Measurements from ENCODE around the gene AHCY. TPM values are rescaled to one million over a fixed set of nuclear protein-coding genes. Genes with fewer than 3 reads are reported as not detected.
"Not testable (repeated sequence)": the region's sequence is repeated elsewhere in the genome, so short reads cannot be mapped to it uniquely, and the experiment has no call there.

AHCY gene
- total and polyA plus RNA-seq, 8 donors: 32.7 to 126 (median 90.9) TPM

DNA sequence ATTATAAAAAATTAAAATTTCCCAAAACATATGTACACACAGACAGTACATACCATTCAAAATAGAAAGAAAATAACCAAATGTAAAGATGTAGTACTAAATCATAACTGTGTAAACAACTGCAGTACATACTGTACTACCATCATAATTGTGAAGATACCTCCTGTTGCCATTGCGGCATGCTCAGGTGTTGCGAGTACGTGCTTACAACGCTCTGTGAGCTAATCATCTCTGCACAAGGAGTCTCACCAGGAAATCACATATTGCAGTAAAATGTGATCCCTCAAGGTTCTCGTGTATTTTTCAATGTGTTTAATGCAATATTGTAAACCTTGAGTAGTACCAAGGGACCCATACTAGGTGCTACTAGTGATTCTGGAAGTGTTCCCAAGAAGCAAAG, 39.0 kb downstream of the AHCY start:
- no peak for DNase-seq
- H3K9me3 ChIP-seq: no peaks in the 10 kb centered on the region
- H3K36me3 ChIP-seq: no peaks in the 10 kb centered on the region
- H3K27me3 ChIP-seq: no peaks in the 10 kb centered on the region
- intact Hi-C loops (cut with DNase I; ENCODE audit: low total_unique reads): no loop called here
- 89 to 96% (median 95%) methylated on average over 5 of the region's 5 CpGs for WGBS, 5 donors
- H3K4me3 ChIP-seq: no peak overlapping the region
- peaks cover 0 to 17% (median 11%) of the 10 kb centered on the region in 4 donors for H3K4me1 ChIP-seq
- TF ChIP-seq, protein P1, sequence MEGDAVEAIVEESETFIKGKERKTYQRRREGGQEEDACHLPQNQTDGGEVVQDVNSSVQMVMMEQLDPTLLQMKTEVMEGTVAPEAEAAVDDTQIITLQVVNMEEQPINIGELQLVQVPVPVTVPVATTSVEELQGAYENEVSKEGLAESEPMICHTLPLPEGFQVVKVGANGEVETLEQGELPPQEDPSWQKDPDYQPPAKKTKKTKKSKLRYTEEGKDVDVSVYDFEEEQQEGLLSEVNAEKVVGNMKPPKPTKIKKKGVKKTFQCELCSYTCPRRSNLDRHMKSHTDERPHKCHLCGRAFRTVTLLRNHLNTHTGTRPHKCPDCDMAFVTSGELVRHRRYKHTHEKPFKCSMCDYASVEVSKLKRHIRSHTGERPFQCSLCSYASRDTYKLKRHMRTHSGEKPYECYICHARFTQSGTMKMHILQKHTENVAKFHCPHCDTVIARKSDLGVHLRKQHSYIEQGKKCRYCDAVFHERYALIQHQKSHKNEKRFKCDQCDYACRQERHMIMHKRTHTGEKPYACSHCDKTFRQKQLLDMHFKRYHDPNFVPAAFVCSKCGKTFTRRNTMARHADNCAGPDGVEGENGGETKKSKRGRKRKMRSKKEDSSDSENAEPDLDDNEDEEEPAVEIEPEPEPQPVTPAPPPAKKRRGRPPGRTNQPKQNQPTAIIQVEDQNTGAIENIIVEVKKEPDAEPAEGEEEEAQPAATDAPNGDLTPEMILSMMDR (IDR thresholded peaks at IDR 0.05): no peak
- TF ChIP-seq POLR2A (IDR thresholded peaks at IDR 0.05) (no peak), EP300 (IDR thresholded peaks at IDR 0.05) (no peak)
- no peak overlapping the region for H3K27ac ChIP-seq

DNA sequence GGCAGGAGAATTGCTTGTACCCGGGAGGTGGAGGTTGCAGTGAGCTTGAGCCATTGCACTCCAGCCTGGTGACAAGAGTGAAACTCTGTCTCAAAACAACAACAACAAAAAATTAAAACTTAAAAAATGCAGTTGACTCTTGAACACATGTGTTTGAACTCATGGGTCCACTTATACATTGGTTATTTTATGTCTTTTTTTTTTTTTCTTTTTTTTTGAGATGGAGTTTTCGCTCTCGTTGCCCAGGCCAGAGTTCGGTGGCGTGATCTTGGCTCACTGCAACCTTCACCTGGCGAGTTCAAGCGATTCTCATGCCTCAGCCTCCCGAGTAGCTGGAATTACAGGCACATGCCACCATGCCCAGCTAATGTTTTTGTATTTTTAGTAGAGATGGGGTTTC, 39.7 kb downstream of the AHCY start:
- H3K4me3 ChIP-seq; DNase-seq; H3K27me3 ChIP-seq; H3K36me3 ChIP-seq; H3K9me3 ChIP-seq; intact Hi-C loops (cut with DNase I; ENCODE audit: low total_unique reads): not testable (repeated sequence)
- 94 to 100% (median 99%) methylated on average over 8 of the region's 8 CpGs for WGBS, 5 donors
- peaks cover 0 to 10% (median 4%) of the 10 kb centered on the region in 4 donors for H3K4me1 ChIP-seq
- peak overlapping the region in 1 of 5 donors; percentile 68 for H3K27ac ChIP-seq

DNA sequence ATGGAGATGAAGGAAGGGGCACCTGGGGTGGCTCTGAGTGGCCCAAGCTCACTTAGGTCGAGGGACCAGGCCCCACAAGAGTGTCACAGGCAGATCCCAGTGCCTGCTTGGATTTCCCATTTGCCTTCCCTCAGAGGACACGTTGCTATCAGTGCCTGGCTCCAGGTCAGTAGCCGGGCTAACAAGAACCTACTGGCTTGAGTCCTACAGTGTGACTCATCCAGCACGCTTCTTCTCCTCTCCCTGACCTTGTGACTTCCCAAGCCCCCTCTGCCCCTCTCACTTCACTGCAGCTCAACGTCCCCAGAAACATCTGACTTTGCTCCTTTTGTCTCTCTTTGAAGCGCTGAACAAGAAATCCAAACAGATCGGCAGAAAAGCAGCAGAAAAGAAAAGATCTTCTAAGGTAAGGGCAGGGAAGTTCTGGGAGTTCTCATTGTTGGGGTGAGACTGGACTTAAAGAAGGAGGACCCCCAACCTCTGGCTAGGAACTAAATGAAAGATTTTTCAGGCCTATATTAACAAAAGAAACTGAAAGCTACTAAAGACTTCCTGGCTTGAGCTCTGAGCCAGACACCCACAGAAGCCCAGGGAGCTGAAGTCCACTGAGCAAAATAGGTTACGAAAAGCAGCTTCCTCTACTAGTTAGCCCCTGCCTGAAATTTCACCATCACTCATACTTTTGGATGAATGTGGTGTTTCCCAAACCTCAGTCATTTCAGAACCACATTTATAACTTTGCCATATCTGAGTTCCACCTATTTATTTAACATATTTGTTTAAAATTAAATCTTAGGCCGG, 40.5 kb downstream of the AHCY start:
- H3K27ac ChIP-seq: peak overlapping the region in 4 of 5 donors; percentile 31 to 68 (median 61)
- H3K9me3 ChIP-seq: no peaks in the 10 kb centered on the region
- no peaks in the 10 kb centered on the region for H3K27me3 ChIP-seq
- WGBS, 5 donors: 51 to 58% (median 54%) methylated on average over 8 to 9 of the region's 9 CpGs
- intact Hi-C loops (cut with DNase I; ENCODE audit: low total_unique reads): no loop called here
- peaks cover 0 to 9% (median 2%) of the 10 kb centered on the region in 4 donors for H3K4me1 ChIP-seq
- H3K4me3 ChIP-seq: no peak overlapping the region
- DNase-seq: peak; percentile 26 to 29
- TF ChIP-seq, protein P1 (IDR thresholded peaks at IDR 0.05): no peak
- no peak for TF ChIP-seq POLR2A (IDR thresholded peaks at IDR 0.05)
- TF ChIP-seq POLR2AphosphoS5 (IDR thresholded peaks at IDR 0.05): peak in 1 of 3 donors; percentile 5
- H3K36me3 ChIP-seq: no peaks in the 10 kb centered on the region

DNA sequence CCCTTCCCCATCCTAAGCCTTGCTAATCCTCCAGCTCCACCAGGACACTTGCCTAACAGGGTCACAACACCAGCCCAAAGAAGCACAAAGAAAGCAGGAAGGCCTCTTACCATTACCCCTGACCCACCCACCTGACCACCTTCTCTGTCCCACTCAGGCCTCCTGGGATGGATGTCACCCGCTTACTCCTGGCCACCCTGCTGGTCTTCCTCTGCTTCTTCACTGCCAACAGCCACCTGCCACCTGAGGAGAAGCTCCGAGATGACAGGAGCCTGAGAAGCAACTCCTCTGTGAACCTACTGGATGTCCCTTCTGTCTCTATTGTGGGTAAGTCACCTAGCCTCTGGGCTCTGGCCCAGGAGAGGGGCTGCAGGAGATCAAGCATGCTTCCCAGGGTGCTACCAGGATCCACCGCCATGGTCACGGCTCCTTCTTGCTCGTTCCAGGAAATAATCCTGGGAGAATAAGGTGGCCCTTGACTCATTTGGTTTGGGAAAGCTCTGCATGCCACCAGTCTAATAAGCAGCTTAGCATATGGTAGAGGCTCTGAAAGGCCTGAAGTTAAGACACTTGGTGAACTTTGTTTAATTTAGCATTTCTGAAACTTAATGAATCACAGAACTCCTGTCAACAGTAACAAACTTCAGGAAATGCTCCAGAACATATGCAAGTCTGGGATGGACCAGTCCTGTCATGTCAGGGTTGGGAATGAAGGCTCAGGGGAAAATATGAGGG, 42.8 kb downstream of the AHCY start:
- peaks cover 0 to 9% (median 2%) of the 10 kb centered on the region in 4 donors for H3K4me1 ChIP-seq
- no peak overlapping the region for H3K4me3 ChIP-seq
- H3K27ac ChIP-seq: no peak overlapping the region
- intact Hi-C loops (cut with DNase I; ENCODE audit: low total_unique reads): no loop called here
- DNase-seq: no peak
- H3K36me3 ChIP-seq: no peaks in the 10 kb centered on the region
- H3K27me3 ChIP-seq: no peaks in the 10 kb centered on the region
- TF ChIP-seq POLR2AphosphoS5 (IDR thresholded peaks at IDR 0.05): no peak
- no peak for TF ChIP-seq POLR2A (IDR thresholded peaks at IDR 0.05)
- TF ChIP-seq, protein P1 (IDR thresholded peaks at IDR 0.05): no peak
- no peak for TF ChIP-seq EP300 (IDR thresholded peaks at IDR 0.05)
- WGBS, 5 donors: 73 to 94% (median 82%) methylated on average over 5 of the region's 5 CpGs
- H3K9me3 ChIP-seq: no peaks in the 10 kb centered on the region

Data from stomach (tissue), 9 donors.